NCI-H446 treated with DMSO at 0.1 percent for 48 hours (cell line): ENCODE measurements around the gene LMO1.

Experiments used
- DNase-seq: peaks from one replicate; lab custom pipeline; 2025; lab: John Stamatoyannopoulos, UW

The LMO1 gene

DNA sequence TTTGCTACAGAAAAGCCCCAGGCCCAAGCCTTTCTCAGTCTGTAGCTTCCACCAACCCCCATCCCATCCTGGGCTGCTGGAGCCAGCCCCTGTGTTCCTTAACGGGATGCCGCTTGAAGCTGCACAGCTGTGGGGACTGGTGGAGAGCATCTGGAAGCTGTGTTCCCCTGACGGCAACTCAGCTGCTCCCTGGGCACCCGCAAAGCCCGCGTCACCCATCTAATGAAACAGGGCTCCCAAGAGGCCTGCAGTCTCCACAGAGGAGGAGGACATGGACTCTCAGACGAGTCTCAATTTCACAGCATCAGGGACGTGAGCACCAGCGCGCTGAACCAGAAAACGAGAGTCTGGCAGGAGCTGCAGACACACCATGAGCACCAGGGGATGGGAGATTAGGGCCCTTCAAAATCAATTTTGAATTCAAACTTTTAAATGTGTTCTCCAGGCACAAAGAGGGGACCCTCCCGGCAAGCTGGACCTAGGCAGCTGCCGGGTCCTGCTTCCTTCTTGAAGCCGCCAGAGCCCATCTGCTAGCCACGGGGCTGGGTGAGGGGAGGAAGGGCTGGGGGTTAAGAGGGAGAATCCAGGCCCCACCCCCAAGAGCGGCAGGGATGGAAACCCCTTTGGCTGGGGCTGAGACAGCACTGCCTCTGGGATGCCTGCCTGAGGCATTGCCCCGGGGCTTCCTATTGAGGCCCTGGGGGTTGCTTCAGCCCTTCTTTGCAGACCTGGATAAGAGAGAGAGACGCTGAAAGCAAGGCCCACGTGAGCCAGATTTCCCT, 21.0 kb downstream of the LMO1 start:
- DNase-seq: no peak

DNA sequence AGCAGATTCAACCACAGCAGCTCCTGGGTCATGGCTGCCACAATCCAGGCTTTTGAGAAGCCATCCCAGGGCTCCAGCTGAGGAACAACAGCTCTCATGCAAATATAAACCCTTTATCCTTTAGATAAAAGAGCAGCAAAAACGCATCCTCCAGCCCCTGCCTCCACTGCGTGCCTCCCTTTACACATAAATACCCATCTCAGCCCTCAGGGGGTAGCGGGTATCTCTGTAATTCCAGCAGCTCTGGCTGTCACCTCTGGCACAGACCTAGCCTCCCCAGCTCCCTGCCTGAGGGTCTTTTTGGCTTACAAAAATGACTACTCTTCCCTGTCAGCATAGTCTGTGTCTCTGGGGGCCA, 21.6 kb downstream of the LMO1 start:
- DNase-seq: no peak

DNA sequence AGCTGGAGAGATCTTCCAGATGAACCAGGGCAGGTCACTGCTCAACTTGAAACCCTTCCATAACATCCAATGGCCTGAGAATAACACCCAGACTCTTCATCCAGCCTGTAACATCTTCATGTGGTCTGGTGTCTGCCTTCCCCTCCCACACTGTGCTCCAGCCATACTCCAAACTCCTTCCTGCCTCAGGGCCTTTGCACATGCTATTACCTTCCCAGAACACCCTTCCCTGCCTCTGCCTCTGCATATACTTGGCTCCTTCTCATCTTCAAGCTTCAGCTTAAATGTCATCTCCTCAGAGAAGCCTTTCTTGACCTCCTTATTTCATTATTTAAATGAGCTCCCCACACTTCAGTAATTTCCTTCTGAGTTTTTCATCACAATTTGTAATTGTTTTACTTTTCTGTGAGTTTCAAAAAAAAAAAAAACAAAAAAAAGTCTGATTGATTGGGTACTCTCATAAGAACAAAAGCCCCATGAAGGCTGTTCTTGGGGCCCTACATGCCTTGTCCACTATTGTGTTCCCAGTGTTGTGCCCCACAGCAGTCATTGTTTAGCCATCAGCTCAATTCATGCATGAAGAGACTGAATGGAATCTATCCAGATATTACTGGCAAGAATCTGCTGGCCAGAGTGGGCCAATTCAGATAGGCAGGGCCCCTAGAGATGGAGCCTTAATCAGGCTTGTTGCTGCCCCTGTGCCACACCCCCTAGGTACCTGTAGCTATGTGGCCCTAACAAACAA, 22.1 kb downstream of the LMO1 start:
- peak; percentile 31 for DNase-seq

DNA sequence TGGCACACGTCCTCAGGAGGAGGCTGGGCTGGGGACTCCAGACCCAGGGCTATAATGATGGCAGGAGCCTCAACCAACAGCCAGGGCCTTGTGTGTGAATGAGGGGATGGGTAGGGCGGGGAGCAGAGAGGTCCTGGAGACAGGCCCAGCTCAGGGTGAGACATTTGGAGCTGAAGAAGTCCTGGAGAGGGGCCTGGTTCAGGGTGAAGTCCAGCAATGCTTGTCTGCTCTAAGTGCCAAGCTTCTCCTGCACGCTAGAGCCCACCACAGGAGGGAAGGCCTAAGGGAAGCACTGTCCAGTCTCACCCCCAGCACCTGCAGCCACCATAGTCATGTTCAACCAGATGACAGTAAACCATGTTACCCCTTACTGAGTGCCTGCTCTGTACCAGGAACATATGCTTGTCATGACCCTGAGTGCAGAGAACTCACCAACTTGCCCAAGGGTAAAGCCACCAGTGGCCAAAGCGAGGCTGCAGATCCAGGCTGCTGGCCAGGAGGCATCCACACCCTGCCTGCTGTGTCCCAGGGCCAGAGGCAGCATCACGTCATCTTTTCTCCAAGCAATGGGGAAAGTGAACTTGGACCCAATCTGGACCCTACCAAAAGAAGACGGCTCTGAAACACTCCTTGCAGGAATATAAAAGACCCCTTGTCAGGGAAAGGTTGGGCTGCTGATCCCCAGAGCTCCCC, 24.0 kb downstream of the LMO1 start:
- no peak for DNase-seq

DNA sequence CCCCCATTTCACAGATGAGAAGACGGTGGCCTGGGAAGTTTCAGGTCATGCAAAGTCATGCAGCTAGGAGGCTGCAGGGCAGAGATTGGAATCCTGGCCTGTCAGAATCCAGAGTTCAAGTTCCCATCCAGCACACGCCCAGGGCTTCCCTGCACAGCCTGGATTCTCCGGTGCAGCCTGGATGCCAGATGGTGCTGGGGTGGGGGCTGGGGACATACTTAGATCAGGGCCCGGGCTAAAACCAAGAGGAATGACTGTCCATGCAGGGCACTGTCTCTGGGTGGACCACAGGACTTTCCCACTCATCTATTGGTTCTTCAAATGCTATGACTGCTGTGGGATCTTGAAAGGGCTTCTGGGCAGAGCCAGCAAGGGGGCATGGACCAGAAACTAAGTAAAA, 24.6 kb downstream of the LMO1 start:
- DNase-seq: no peak

DNA sequence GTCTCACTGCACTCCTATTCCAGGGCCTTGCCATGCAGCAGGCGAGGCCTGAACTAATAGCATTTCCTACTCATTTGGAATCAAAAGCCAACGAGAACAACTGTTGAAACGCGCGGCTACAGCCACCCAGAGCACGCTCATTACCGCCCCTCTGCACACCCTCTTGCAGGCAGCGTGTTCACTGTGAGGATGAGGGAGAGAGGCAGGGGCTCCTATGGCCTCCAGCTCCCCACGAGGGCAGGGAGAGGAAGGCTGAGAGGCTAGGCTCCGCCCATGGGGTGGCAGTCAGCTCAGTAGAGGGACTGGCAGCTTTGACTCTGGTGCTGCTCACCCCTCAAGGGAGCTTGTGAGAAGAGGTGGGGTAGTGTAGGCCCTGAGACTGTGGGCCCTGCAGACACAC, 26.2 kb downstream of the LMO1 start:
- DNase-seq: no peak

DNA sequence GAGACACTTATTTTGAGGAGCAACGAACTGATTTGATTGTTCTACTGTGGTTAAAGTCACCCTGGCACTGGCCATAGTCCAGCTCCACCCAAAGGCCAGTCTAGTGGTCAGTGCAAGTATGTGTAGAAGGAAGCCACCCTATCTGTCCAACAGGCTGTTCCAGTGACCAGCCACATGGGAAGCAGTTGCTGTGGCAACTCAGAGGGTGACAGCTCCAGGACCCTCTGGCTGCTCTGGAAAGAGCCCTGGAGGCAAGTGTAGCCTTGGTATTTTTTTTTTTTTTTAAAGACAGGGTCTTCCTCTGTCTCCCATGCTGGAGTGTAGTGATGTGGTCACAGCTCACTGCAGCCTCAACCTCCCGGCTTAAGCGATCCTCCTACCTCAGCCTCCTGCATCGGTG, 27.8 kb downstream of the LMO1 start:
- no peak for DNase-seq

DNA sequence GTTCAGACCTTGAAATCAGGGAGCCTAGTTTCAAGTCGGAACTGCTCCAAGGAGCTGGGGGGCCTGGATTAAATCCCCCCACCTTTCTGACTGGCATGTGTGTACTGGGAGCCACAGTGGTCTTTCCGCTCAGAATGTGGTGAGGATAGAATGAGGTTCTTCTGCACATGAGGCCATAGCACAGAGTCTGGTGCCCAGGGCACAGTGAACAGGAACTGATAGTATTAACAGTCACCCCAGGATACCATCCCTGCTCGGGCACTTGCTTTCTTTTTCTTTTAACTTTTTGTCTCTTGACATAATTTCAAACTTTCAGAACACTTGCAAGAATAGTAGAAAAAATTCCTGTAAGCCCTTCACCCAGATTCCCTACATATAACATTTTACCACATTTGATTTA, 28.8 kb downstream of the LMO1 start:
- DNase-seq: no peak

DNA sequence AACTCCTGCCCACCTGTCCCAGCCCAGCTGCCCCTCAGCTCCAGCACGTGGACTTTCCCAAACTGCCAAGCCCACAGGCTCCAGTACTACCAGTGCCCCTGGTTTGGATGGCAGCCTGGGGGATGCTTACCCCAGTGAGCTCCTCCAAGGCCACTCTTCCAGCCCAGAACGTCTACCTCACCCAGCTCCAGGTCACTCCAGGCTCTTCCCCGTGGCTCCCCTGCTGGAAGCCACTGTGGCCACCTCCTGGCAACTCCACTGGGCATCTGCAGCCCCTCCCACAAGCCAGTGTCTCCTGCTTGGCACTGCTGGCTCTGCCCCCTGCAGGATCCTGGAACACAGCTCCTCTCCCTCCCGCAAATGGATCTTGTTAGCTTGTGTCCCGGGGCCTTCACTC, 29.3 kb downstream of the LMO1 start:
- DNase-seq: no peak

DNA sequence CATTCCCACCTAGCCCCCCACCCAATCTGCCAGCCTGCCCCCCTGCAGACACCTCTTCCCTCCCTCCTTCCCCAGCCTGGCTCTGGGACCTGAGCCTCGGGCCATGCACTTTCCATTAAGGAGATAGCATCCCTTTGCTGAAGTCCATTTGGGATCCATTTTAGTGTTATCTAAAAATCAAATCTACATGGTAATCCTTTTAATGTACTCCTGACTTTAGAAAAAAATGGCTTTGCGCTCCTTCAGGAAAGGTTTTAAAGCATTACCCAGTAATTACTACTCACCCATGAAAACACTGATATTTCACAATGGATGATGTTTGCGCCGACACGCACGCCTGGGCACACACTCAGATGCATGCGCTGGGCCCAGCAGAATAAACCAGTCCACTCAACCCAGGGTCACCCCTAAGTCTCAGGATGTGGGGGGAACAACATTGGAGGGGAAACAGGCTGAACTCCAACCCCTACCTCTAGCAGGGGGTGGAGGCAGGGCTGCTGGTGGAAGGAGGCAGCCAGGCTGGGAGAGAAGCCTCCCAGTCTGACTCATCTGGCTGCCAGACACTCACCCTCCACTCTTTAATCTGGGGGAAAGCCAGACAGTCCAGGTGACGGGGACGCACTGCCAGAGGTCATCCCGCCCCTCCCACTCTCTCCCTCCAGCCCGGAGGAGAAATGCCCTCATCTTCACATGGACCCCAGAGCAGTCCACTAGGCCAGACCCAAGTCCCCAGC, 29.8 kb downstream of the LMO1 start:
- DNase-seq: peak; percentile 34

DNA sequence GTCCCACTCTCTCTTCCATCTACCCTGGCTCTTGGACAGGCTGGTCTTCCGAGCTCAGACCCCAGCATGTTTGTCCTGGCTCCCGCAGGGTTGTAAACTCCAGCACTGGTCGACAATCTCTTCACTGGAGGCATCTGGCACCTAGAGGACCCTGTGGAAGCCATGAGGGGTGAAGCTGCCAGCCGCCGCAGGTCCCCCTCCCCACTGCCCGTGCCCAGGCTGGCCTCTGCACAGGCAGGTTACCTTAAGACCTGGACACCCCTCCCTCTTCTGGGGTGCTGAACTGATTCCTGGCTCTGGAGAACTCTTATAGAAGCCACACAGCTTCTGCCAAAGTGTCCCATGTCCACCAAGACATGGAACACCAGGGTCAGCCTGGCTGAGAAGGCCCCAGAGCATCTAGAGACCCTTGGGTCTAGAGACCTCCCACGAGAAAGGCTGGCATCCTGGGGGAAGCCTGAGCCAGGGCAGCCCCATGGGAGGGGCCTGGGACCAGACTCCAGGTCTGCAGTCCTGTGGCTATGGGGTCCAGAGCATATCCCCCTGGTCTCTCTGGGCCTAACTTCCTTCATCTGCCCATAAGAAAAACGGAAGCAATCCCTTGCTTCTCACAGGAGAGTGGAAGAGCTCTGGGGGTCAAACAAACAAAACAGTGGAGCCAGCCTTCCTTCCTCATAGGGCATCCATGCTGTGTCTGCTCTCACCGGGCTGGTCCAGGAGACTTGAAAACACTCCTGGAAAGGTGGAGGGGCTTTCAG, 30.6 kb downstream of the LMO1 start:
- peak; percentile 14 for DNase-seq

DNA sequence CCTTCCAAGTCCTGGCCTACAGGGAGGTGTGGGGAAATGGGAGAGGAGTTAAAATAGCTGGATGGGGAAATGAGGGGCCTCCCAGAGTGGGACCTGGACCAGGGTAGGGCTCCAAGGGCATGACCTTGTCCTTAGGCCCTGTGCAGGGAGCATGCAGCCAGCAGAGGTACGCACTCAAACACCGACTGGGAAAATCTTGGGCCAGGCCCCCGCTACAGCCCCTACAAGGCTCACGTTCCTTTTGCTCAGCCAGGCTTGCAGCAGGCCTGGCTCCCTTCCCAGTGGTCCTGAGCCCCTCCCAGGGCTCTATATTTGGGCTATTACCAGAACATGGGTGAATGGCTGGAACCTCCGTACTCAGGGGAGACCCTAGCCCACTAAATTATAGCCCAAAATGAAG, 31.3 kb downstream of the LMO1 start:
- no peak for DNase-seq

DNA sequence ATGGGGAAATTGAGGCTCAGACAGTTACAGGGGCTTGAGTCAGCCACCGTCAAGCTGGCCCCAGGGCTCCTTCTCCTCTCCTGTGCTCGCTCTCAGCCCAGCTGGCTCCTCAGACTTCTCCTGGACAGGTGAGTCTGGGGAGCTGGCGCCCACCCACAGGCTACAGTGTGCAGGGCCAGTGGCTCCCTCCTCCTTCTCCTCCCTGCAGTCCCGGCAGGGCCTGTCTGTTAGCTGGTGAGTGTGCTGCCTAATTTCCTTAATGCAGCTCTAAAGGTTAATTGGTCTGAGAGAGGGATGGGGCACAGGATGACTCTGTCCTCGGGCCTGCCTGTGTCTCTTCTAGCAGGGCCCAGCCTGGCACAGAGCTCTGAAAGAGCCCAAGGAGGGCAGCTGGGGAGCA, 31.7 kb downstream of the LMO1 start:
- no peak for DNase-seq

DNA sequence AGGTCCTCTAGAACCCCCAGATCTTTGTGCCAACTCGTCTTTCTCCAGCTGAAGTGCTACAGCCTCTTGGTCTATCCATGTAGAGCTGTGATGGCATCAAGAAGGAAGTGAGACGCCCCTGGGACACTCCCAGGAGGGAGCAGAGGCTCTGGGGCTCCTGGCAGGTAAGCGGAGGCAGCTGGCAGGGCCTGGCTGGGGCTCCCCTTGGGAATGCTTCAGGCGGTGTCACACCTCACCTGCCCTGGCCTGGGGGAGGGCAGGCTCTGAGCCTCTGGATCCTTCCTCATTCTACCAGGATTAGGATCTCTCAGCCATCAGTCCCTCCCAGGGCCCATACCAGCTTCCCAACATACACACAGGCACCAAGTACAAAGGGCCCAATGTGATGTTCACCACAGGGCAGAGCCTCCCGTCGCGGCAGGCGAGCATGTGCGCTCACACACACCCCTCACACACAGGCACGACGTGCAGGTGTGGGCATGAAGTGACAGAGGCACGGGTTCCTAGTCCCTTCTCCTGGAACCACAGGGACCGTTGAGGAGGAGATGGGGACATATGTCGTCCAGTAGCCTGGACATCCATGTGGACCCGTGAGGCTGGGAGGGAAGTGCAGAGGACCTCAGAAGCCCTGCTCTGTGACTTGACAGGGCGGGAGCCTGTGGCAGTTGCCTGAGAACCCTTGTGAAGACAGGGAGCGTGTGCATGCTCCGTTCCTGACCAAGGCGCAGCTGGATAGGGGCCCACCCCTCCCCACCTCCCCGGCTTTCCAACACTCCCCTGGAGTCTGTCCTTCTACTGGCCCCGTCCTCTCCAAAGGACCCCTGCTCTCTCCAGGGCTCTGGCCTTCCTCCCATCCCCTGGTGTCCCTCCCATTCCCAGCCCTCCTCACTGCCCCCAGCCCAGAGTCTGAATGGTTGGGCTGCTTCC, 32.5 kb downstream of the LMO1 start:
- no peak for DNase-seq

DNA sequence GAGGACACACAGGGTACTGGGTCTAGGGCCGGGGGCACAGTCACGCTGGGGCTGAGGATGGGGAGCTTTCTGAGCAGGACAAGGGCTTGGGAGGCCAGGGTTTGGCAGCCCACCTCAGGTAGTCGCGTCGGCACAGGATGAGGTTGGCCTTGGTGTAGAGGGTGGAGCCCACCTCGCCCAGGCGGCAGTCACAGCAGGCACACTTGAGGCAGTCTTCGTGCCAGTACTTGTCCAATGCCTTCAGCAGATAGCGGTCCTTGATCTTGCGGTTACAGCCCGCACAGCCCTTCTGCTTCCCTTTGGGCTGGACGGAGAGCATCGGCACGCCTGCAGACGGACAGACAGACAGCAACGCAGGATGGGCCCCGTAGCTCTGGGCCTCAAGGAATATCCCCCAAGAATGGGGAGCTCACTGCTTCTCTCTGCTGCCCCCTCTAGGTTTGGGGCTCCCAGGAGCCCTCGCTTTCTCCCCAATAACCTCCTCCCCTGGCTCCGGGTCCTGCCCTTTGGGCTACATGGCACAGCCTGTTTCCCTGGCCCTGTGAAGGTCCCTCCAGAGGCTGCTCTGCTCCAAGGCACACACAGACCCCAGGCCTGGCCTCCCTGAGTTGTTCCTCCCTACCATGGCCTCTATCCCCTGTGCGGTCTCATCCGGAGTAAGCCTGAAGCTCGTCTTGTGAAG, 33.4 kb downstream of the LMO1 start:
- no peak for DNase-seq

DNA sequence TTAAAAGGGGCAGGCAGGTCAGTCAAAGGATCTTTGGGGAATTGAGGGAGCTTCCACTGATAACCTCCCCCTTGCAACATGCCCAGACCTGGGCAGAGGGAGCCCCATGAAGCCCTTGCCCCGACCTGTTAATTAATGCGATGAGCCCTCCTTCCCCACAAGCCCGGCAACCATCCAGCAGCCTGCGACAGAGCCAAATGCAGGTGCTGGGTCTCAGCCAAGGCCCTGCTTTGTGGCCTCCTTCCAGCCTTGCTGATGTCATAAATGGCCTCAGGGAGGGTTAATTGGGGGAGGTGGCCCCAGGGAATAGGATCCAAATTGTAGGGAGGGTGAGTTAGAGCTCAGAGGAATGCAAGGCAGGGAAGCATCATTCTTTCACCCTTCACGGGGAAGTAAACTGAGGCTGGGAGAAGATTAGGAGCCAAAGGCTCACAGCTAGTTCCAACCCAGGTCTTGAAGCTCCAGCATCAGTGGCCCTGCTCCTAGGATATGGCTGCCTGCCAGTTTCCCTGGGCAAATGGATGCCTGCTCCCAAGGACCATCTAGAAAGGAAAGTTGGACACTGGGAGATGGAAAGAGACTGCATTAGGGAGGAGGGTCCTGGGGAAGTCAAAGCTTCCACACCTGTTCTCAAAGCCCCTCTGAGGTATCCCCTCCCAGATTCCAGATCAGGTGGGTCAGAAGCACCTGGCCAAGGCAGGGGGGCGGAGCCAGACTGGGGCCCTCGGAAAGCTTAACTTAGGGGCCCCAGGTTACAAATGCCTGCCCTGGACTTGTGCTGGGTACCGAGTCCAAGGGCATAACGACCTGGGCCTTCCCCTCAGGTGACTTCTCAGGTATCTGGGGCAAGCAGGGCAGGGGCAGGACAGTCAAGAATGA, 34.1 kb downstream of the LMO1 start:
- DNase-seq: peak; percentile 80

DNA sequence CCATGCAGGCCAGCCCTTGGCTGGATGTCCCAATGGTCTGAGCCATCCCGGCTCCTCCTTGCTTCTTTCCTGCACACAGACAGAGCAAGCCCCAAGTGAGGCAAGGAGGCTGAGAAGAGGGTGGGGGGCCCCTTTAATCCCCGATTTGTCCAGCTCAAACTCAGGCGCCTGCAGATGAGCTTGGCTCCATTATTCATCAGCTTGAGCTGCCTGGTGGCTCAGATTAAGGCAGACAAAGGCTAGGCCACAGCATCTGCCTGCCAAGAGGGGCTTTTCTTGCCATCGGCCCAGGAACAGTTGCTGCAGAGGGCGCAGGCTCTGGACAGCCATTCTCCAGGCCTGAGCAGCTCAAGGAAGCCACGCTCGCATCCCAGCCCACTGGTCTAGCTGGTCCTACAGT, 35.4 kb downstream of the LMO1 start:
- DNase-seq: no peak

DNA sequence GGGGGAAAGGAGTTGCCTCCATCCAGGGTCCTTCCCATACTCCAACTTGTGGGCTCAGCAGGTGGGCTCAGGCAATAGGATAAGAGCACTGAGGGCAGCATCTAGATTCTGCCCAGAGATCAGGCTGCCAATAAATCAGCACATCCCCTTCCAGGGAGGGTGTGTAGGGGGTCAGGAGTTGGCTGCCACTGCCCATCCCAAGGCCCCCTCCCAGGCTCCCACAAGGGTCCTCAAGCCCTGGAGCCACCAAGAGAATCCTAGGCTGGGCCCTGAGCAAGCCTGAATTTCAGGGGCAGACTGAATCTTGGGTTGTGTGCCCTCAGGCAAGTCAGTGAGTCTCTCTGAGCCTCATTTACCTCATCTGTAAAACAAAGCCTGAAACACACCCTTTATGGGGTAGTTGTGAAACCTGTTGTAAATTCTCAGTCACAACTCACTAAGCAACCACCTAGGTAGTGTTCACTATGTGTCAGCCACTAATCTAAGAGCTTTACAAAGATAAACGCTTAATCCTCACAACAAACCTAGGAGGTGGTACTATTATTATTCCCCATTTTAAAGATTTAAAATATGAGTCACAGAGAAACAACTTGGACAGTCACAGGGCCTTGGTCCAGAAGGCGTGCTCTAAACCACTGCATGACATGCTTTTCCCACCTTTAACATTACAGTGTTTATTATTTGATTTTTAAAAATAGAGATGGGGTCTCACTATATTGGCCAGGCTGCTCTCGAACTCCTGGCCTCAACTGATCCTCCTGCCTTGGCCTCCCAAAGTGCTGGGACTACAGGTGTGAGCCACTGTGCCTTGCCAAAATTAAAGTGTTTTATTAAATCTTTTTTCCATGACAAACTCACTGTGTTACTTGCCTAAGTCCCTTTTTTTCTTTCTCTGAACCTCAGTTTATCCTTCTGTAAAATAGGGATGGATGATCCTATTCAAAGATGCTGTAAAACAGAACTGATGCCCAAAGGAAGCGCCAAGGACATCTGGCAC, 36.2 kb downstream of the LMO1 start:
- DNase-seq: no peak
